ENCODE measurements around the gene POLR3G.

POLR3G gene, protein sequence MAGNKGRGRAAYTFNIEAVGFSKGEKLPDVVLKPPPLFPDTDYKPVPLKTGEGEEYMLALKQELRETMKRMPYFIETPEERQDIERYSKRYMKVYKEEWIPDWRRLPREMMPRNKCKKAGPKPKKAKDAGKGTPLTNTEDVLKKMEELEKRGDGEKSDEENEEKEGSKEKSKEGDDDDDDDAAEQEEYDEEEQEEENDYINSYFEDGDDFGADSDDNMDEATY

DNA sequence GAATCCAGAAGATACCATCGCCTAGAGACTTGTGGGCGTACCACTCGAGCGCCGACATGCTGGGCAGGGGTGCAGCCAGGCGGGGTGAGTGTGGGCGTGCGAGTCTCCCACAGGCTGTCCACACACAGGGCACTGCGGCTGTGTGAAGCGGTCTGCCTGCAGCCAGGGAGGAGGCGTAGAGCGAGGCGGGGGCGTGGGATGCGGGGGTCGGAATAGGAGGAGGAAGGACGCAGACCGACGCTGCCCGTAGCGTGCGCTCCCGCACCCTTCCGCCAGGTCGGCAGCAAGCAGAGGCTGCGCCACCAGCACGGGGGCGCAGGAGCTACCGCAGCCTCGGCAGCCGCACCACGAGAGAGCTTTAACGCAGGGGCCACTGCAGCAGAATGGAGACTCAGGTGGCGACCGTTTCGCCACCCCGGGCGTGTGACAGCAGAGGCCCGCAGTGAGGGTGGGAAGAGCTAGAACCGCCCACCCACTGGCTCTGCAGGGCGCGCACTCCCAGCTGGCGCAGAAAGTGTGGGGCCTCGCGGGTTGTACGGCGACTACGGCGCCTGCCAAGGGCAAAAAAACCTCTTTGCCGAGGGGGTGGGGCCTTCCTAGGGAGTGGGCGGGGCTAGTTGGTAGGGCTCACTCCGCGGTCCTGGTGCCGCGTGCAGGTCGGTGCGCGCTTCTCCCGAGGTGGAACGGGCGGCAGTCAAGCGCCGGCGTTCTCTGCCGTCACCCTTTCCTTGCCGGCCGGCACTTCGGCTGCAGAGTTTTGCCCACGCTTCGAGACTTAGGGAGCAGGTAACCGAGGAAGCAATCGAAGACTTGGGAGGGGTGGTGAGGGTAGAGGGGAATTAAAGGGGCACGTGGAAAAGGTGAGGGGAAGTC, at the start of gene POLR3G, which contains the start of gene MBLAC2:
TSS of gene POLR3G (plus strand) at position 630 of the 873 bp plus-strand sequence. CDS start 10,704 bp downstream, outside the sequence.
TSS of gene MBLAC2 (minus strand) at position 537 of the 873 bp plus-strand sequence. CDS start at position 58, 479 bp downstream.
- DNase-seq, result peak; percentile 96

DNA sequence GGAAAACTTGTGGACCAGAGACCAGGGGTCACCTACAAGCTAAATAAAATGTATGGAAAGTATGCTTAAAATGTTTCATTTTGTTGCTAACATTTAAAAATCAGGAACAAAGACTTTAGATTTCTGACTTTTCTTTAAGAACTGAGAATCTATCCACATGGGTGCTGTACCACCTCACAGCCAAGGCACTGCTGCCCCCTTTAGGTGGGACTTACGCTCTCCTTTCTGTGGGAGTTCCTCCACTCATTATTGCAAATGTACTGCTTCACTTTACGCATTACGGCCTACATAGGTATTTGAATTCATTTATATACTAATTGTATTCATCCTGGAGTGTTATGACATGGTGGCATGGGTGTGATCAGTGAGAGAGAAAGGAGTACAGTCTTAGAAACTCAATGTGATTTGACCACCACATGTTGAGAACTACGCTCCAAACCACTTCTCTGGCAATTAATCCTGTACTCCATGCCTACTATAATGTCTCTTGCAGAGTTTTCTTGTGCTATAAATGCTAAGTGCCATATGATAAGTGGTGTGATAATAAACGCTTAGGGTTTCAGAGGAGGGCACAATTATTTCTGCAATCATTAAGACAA, 40.4 kb upstream of the POLR3G start:
- peak; percentile 40 for DNase-seq

DNA sequence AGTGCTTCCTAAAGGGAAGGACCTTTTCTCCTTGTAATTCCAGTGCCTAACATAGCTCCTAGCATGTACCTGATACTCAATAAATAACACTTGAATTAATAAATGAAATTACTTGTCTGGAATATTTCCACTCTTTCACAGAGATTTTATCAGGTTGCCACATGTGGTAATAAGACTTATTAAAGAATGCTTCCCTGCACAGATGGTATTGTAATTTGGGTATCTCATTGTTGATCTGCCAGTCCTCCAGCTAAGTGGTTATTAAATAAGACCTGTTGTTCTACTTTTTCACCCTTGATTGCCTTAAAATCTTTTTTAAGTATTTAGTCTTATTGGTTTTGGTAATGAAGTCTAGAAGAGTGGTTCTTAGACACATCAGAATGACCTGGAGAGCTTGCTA, 37.0 kb upstream of the POLR3G start:
- no peak for DNase-seq

DNA sequence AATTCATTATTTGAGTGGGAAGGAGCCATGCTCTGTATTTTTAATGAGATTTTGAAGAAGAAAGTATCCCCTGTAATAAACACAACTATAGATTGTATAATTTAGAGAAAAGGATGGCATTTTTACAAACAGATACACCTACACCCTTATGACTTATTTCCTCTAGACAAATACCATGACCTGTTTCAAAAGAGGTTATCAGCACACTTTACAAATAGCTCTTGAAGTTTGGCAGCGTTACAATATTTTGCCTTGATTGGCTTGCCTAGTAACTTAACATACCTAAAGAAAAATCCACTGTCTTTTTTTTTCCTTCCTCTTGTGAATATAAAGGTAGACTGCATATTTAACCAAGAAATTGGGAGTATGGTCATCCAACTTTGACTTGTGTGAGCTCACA, 36.6 kb upstream of the POLR3G start:
- no peak for DNase-seq

DNA sequence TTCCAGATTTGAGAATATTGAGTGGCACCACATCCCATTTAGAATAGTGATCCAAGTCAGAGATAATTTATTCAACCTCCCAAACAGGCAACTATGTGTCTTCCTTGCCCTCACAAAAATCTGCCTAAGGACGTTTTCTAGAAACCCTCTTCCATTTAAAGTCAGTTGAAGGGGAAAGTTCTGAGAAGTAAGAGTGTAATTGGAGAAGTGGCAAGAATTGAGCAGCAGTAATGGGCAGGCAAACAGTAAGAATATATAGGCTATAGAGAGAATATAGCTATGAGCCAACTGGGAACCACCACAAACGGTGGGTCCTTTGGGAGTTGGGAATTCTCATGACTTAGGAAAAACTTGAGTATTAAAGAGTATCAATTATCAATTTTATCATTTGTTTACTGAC, 34.0 kb upstream of the POLR3G start:
- DNase-seq, result no peak

DNA sequence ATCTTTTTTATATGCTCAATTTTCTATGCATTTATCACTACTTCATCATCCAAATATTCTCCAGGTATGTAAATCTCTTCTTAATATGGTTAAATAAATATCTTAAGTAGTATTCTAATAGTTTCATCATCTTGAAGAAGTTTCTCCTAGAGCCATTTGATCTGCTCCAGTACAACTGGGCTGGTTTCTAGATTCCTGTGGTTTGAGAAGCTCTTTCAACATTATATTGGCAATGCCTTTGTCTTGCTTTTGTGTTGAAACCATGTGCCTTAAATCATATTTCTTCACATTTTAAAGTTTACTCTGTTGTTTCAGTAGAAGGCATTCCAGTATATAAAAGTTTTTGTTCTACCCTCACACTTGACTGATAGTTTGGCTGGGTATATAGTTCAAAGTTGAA, 27.7 kb upstream of the POLR3G start:
- DNase-seq, result no peak

DNA sequence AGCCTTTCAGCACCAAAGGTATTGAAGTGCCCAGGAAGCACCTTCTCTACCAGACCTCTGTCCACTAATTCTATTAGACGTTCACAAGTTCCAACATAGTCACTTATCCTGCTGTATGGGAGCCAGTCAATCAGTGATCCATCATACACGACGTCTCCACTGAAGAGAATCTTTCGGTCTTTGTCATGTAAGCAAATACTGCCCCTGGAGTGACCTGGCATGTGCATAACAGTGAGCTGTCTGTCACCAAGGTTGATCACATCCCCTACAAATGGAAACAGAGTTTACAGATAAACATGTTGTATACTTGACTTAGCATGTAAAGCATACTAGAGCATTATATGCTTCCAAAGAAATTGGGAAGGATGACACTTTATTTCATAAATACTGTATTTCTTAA, 13.4 kb upstream of the POLR3G start:
- no peak for DNase-seq

DNA sequence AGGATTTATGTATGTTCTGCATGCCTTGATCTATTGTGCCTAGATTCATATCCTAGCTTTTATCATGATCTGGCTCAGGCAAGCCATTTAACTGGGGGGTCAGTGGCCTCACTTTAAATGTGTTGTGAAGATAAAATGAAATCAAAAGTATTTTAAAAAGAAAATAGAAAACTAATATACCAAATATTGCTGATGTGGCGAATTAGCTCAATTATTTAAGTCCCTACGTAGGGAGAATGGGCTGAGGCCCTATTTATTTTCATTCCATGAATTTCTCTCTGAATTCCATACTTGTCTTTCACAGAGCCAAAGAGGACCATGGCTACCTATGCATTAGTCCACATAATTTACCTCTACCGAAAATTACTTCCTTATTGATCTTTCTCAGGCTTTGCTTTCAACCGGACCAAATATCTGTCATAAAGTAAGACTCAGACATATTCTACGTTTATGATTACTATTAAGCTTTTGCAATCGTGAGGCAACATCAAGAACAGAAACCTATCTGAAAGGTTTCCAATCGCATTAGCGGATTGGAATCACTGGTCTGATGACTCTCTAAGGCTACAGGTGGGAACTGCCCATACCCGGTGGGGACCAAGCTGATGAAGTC, 1.8 kb upstream of the POLR3G start:
- DNase-seq, result no peak

DNA sequence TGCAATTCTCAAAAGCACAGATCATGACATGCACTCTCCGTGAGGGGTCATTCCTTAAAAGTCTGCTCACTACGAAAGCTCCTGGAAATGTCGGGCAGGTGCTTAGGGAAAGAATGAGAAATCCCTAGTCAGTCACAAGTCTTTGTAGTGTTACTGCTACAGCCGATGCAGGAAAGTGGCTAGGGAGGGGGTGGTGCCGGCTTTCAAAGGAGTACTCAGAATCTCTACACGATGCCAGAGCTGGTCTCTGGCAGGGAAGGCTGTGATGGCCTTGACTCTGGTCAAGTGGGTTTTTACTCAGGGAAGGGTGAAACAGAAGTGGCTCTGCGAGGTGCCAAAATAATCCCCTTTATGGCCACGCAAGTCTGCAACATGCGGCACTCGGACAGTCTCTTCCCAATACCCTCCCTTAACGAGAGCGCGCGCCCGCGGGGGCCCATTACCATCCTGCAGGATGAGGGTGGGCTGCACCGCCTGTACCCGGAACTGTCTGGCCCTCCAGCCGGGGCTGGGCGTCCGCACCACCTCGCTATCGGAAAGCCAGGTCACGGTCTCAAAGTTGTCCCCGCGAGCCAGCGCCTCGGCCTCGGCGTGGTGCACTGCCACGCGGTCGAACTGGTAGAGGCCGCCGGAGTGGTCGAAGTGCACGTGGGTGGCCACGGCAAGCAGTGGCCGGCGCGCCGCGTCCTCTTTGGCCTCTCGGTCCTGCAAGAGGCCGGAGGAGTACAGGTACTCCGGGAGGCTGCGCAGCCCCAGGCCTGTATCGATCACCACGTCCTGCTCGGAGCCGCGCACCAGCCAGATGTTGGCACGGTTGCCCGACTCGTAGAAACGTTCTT, 1.0 kb upstream of the POLR3G start:
- DNase-seq, result peak; percentile 69

DNA sequence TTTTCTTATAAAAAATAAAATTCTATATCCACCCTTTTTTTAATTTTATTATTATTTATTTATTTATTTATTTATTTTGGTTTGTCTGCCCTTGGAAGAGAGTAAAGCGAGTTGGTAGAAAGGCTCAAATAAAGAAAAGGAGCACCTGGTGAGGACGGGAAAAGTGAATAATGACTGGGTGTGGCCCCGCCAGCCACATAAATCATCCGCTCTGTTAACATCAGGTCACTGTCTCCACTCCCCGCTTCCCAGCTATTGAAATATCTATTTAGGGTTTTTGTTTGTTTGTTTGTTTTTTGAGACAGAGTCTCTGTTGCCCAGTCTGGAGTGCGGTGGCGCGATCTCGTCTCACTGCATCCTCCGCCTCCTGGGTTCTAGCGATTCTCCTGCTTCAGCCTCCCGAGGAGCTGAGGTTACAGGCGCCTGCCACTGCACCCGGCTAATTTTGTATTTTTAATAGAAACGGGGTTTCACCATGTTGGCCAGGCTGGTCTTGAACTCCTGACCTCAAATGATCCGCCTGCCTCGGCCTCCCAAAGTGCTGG, 844 bp downstream of the POLR3G start:
- DNase-seq, result no peak

DNA sequence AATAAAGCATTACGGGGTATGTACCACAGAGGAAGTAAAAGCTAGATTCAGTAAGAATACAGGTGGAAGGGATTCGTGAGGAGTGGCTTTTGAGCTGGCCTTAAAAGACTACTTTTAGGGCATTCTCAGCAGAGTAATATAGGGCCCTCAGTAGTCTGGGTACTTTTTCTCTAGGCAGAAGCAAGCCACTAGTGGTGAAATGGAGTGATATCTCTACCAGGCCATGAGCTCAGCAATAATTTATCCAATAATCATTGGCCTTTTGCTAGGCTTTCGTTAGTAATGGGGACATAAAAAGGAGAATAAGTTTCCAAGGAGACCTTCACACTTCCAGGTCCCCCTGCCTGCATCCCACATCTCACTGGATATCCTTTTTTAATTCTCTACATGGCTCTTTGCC, 1.7 kb downstream of the POLR3G start:
- no peak for DNase-seq

DNA sequence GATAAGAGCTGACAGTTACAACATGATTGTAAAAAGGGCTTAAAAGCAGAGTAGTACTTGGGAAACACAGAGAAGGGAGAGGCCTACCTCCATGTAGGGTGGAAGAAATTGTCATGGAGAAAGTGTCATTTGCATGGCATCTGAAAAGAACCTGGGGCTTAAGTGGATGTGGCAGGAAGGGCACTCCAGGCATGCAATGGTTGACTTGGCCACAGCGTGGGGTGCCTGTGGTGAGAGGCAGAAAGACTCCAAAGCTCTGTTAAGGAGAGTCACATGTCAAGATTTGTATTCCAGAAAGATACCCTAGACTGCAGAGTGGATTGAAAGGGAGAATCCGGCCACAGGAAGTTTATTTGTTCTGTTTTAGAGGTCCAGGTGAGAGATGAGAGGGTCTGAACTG, 2.4 kb downstream of the POLR3G start:
- DNase-seq, result peak; percentile 42

DNA sequence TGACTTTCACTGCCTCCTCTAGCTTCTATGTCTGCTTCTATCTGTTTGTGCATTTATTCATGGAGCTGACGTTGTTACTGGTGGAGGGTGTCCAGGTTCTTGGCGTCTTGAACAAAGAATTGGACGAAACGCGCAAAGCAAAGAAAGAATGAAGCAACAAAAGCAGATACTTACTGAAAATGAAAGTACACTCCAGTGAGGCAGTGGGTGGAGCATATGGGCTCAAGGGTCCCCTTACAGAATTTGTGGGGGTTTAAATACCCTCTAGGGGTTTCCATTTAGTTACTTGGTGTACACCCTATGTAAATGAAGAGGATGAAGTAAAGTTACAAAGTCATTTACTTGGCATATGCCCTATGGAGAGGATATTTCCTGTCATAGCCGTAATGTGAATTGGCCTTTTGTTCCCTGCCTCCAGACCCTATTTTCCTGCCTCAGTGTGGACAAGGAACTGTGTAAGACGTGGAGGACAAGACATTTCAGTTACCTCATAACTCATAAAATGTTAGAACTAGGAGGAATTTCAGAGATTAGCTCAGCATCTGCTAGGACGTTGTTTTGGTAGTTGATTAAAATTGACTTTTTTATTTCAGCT, 3.1 kb downstream of the POLR3G start:
- DNase-seq, result no peak

DNA sequence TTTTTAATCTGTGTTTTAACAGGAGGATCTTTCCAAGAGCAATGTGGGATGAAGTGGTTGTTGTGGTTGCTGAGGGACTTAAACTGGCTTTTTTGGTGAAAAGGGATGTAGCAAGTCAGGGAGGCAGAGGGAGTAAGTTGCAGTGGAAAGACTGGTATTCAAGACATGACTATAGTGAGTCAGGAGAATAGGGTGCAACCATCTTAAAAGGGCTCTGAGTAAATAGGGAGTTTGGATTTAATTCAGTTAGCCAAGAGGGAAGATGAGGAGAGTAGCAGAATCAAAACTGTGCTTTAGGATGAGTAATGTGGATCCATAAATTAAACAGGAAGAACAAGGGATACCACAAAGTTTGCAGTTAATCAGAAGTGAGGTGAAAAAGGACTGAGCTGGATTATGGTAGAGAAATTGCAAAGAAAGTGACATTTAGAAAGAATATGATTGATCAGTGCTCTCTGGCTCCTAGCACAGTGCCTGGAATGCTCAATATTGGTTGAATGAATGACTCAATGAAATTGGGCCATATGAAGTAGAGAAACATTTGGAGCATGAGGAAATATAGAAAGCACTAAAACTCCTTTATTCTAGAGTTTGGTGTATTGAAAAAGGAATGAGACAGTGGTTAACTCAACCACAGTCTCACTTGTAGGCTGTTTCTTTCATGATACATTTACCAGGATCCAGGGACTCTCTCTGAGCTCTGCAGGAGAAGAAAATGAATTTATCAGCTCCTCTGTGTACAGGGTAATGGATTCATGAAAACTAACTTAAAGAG, 5.1 kb downstream of the POLR3G start:
- DNase-seq, result no peak

DNA sequence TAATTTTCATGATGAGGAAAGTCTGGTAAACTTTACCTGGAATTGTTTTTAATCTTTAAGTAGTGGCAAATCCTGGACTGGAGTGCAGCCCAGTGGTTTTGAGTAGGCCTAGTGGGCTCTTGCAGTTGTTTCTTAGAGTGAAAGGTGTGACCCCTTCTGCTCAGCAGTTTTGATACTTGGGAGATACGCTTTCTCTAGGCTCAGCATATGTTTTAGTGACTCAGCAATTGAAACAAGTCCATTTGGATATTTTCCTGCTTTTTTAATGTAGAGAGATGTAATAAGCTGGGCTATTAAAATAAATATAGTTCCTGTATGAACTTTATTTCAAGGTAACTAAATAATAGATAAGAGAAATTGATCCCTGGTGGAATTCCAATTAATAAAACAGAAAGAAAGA, 6.0 kb downstream of the POLR3G start:
- no peak for DNase-seq

DNA sequence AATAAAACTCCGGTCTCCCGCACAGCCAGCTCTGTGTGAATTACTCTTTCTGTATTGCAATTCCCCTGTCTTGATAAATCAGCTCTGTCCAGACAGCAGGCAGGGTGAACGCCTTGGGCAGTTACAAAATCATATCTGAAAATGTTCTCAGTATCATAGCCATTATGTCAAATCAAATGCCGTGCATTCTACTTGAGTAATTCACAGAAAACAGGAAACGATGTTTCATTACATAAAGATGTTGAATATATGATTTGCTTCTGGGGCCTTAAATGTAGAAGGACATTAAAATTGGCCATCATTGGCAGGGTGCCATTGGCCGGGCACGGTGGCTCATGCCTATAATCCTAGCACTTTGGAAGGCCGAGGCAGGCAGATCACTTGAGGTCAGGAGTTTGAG, 8.5 kb downstream of the POLR3G start:
- DNase-seq, result no peak

DNA sequence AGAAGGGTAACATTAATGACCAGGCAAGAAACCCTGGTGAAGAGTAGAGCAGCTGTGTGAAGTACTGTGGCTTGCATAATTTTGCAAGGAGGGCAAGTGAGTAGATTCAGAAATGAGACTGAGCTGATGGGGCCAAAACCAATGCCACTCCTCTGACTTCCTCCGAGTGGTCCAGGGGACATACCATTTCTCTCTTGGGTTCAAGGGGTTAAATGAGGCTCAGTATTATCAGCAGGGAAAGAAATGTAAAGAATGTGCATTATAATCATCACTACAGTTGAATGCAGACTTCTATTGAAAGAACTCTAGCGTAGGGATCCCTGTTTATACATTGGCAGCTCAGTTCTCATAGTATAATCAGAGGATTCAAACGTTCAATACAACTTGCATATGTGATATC, 9.9 kb downstream of the POLR3G start:
- no peak for DNase-seq

DNA sequence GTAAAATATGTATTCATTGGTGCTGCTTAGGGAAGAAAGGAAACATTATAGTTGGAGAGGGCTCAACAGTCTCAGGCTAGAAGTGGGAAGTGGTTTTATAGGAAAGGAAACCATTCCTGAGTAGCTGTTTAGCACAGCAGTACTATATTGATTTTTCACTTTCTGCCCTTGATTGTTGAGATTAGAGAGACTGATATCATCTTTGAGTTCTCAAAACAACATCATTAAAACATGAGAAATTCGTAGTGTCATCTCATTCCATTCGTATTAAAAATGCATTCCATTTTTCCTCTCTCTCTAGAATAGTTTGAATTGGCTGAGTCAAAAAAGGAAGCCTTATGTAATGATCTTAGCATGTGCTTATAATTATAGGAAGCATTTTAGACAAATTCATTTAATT, 14.1 kb downstream of the POLR3G start:
- peak; percentile 9 for DNase-seq

DNA sequence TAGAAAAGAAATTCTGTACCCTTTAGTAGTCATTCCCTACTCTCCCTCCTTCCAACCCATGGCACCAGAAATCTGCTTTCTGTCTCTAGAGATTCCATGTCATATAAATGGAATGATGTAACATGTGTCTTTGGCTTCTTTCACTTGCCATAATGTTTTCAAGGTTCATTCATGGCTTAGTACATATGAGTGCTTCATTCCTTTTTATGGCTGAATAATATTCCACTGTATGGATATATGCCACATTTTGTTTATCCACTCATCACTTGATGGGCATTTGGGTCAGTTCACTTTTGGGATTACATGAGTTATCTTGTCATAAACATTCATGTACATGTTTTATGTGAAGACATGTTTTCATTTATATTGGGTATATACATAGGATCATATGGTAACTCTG, 19.4 kb downstream of the POLR3G start:
- DNase-seq, result no peak

DNA sequence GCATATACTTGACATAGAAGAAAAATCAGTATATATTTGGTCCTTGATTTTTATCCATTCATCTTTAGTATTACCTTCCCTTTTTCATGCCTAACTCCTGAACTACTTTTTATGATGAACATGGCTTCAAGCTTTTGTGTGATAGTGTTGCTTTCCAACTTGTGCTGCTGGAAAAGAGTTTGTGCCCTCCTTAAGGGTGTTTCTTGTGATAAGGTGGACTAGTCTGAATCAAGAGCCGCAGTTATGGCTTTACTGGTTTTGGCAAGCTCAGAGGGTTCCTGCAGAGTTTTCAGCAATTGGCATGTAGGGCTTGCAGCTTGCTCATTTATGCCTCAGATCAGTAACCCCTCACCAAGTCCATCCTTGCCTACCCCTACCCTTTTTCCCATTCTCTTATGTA, 20.5 kb downstream of the POLR3G start:
- DNase-seq, result no peak

DNA sequence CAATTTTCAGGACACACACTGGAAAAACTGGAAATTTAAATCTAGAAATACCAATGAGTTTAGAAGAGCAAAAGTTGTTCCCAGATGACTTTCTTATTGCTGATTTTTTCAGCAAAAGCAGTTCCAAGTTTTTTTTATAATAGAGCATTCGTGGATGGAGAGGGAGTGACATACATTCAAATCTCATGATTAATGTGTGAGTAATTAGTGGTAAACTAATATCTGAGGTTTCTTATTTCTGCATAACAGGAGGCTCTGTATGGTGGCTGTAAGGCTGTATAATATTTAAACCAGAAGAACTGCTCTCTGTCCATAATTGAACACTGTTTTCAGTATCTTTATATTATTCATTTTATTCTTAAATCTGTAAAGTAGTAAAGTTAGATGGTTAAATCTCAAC, 28.9 kb downstream of the POLR3G start:
- no peak for DNase-seq

Data from eye (tissue), 1 donor.